Endothelial cell (in vitro differentiated cells): ENCODE data around the gene TTC7B. TPM values are rescaled to one million over a fixed set of nuclear protein-coding genes. Genes with fewer than 3 reads are reported as not detected.

Experiments
- DNase-seq: peaks from one replicate; pipeline ENCODE4 v3.0.0; 2021; ENCODE audit warnings: low spot score
- H3K27ac Mint-ChIP-seq: one replicate; pipeline ENCODE4 v1.8.0; 2021; ENCODE audit warnings: mixed read lengths, inconsistent platforms; ENCODE audit not compliant: unreplicated experiment
- H3K27me3 Mint-ChIP-seq: one replicate; pipeline ENCODE4 v1.8.0; 2021; ENCODE audit warnings: mild to moderate bottlenecking, moderate library complexity, mixed read lengths, inconsistent platforms; ENCODE audit not compliant: unreplicated experiment
- H3K36me3 Mint-ChIP-seq: one replicate; pipeline ENCODE4 v1.8.0; 2021; ENCODE audit warnings: mild to moderate bottlenecking, low read depth, mixed read lengths, inconsistent platforms; ENCODE audit not compliant: unreplicated experiment
- H3K4me1 Mint-ChIP-seq: one replicate; pipeline ENCODE4 v1.8.0; 2021; ENCODE audit warnings: mild to moderate bottlenecking, mixed read lengths, inconsistent platforms; ENCODE audit not compliant: unreplicated experiment
- H3K4me3 Mint-ChIP-seq: one replicate; pipeline ENCODE4 v1.8.0; 2021; ENCODE audit warnings: mild to moderate bottlenecking, mixed read lengths, inconsistent platforms; ENCODE audit not compliant: unreplicated experiment
- H3K9me3 Mint-ChIP-seq: one replicate; pipeline ENCODE4 v1.8.0; 2021; ENCODE audit warnings: mixed read lengths, inconsistent platforms; ENCODE audit not compliant: unreplicated experiment
- total RNA-seq: library from RNA; stranded (reverse); fragmentation: NEBNext Ultra II Directional; extraction: Animal tissue kit (Norgen Biotek cat#: 25700); gene quantifications from one replicate; pipeline ENCODE4 v1.2.1, GENCODE V29; 2021; ENCODE audit not compliant: unreplicated experiment
- TF ChIP-seq, protein P1 (sequence below): fragments of 200-600 bp; sonication (generic); IDR thresholded peaks from one replicate; pipeline ENCODE4 v1.5.0; 2021; ENCODE audit warnings: antibody characterized with exemption; ENCODE audit not compliant: unreplicated experiment

Gene TTC7B
- total RNA-seq, 1 donor from 2014 or later, result 93.5 TPM

DNA sequence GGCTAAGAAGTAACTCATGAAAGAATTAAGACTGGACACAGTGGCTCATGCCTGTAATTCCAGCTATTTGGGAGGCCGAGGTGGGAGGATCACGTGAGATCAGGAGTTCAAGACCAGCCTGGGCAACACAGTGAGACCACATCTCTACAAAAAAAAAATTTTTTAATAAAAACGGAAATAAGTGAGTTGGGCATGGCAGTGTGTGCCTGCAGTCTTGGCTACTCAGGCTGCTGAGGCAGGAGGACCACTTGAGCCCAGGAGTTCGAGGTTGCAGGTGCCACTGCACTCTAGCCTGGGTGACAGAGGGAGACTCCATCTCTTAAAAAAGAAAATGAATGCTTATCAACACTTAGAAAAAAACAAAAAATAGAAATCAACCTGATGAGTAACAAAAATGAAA lies 301.7 kb downstream of the TTC7B start:
- TF ChIP-seq, protein P1, sequence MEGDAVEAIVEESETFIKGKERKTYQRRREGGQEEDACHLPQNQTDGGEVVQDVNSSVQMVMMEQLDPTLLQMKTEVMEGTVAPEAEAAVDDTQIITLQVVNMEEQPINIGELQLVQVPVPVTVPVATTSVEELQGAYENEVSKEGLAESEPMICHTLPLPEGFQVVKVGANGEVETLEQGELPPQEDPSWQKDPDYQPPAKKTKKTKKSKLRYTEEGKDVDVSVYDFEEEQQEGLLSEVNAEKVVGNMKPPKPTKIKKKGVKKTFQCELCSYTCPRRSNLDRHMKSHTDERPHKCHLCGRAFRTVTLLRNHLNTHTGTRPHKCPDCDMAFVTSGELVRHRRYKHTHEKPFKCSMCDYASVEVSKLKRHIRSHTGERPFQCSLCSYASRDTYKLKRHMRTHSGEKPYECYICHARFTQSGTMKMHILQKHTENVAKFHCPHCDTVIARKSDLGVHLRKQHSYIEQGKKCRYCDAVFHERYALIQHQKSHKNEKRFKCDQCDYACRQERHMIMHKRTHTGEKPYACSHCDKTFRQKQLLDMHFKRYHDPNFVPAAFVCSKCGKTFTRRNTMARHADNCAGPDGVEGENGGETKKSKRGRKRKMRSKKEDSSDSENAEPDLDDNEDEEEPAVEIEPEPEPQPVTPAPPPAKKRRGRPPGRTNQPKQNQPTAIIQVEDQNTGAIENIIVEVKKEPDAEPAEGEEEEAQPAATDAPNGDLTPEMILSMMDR, result no peak
- Mint-ChIP-seq H3K9me3 (no peaks in the 10 kb centered on the region), H3K36me3 (no peaks in the 10 kb centered on the region), H3K27me3 (no peaks in the 10 kb centered on the region), H3K4me3 (no peak overlapping the region), H3K4me1 (peaks cover 2% of the 10 kb centered on the region), H3K27ac (no peak overlapping the region)
- no peak for DNase-seq

DNA sequence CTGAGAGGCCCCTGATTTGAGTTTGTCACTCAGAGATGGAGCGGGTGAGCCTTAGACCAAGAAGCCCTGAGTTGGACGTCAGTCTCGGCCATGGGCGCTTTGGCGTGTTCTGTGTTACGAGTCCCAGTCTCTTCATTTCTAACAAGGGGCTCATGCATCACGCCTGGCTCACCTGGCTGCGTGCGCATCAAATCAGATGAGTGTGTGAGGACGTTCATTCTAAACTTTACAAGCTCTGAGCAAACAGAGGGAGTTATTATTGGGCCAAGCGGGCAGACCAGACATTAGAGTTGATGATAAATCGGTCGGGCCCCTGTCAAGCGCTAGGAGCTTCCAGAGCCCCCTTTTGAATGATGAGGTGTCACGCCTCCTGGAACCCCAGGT lies 302.2 kb downstream of the TTC7B start:
- H3K36me3 Mint-ChIP-seq, result no peaks in the 10 kb centered on the region
- no peak overlapping the region for H3K27ac Mint-ChIP-seq
- DNase-seq, result no peak
- TF ChIP-seq, protein P1, result no peak
- H3K27me3 Mint-ChIP-seq, result peaks cover 3% of the 10 kb centered on the region
- H3K4me1 Mint-ChIP-seq, result peaks cover 2% of the 10 kb centered on the region
- no peak overlapping the region for H3K4me3 Mint-ChIP-seq
- no peaks in the 10 kb centered on the region for H3K9me3 Mint-ChIP-seq

DNA sequence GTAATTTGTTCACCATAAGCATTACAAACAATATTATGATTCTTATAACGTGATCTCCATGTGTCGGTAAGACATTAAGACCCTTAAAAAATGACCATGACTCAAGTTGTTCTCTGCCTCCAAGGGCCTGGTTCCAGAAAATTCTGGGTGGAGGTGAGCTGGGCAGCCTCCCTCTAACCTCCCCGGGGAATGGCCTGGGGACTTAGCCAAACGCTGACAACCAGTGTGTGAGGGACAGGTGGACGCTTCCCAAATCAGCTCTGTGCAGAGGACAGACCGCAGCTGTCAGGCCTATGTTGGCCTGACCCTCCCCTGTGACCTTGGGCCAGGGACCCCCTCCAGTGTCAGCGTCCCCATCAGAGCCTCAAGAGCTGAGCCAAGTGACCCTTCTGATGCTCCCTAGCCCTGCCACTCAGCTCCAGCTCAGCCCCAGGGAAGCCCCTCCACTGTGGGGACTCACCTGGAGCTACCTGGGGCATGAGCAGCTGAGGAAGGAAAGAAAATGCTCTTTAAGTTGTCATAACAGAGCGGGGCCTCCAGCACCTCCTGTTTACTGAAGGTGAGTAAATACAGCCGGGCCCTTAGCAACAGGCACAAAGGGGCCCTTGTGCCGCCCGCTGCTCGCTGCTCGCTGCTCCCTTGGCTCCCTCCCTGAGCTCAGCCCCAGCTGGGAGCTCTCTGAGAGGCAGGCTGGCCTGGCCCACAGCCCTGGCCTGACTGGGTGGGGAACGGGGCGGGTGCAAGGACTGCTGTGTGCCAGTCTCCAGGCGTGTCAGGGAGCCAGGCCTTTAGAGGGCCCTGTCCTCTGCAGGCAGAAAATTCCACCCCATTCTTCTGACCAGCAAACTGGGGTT lies 302.8 kb downstream of the TTC7B start:
- Mint-ChIP-seq H3K27ac (peak overlapping the region; percentile 83), H3K27me3 (peaks cover 5% of the 10 kb centered on the region), H3K4me1 (peaks cover 2% of the 10 kb centered on the region)

DNA sequence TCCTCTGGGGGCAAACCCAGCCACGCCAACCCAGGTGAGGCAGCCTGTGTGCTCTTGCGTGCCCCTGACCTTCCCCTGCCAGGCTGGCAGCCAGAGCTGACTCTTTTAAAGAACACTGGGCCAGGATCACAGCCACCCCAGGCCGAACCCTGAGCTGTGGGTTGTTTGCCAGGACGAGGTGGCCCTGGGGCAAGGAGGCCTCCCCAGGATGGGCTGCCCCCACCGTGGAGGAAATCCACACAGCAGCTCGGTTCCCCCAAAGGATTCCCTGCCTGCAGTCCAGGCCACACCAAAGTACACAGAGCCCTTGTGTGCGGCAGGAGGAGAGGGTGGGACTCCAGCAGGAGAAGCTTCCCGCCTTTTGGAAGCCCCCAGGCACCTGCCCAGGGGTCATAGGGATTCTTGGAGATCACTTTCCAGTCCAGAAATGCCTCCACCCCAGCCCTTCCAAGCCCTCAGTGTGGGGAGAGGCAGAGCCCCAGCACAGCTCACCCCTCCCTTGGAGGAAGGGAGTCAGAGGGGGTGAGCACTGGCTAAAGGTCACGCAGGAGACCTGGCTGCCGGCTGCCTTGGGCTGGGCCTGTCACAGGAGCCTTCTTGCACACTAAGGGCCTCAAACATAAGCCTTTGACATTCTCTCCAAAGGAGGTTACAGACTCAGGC lies 303.8 kb downstream of the TTC7B start:
- TF ChIP-seq, protein P1, result no peak
- Mint-ChIP-seq H3K4me3 (no peak overlapping the region), H3K27me3 (peaks cover 5% of the 10 kb centered on the region), H3K4me1 (peaks cover 2% of the 10 kb centered on the region), H3K36me3 (no peaks in the 10 kb centered on the region), H3K27ac (no peak overlapping the region), H3K9me3 (no peaks in the 10 kb centered on the region)
- no peak for DNase-seq

More for the DNA sequence above, 302.8 kb downstream of the TTC7B start:
- no peak overlapping the region for H3K4me3 Mint-ChIP-seq
- no peaks in the 10 kb centered on the region for H3K9me3 Mint-ChIP-seq
- TF ChIP-seq, protein P1, result no peak
- DNase-seq, result peak; percentile 41
- H3K36me3 Mint-ChIP-seq, result no peaks in the 10 kb centered on the region
